ENCODE results near the gene INO80D.
A peak's percentile ranks its signal among the peaks of the same experiment; 100 is the strongest.
"Not testable (repeated sequence)": the region's sequence is repeated elsewhere in the genome, so short reads cannot be mapped to it uniquely, and the experiment has no call there.

Gene INO80D

DNA sequence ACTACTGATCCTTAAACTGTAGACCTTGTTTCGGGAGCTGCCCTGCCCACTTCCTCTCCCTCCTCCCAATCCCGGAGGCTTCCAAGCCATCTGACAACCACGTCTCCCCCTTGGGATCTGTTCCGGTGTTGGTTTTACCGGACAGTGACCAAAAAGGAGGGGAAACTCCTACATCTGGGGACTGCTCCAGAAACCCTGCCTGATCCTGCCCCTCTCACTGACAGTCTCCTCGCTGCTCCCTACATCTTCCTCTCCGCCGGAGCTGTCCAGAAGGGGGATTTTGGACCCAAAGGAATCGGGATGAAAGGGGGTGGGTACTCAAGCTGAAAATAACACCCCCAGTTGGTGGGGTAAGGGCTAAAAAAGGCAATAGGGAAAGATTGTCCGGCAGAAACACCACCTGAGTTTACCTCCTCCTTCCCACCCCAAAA lies 1.5 kb downstream of the INO80D start:
- peak; percentile 34 to 76 for DNase-seq

DNA sequence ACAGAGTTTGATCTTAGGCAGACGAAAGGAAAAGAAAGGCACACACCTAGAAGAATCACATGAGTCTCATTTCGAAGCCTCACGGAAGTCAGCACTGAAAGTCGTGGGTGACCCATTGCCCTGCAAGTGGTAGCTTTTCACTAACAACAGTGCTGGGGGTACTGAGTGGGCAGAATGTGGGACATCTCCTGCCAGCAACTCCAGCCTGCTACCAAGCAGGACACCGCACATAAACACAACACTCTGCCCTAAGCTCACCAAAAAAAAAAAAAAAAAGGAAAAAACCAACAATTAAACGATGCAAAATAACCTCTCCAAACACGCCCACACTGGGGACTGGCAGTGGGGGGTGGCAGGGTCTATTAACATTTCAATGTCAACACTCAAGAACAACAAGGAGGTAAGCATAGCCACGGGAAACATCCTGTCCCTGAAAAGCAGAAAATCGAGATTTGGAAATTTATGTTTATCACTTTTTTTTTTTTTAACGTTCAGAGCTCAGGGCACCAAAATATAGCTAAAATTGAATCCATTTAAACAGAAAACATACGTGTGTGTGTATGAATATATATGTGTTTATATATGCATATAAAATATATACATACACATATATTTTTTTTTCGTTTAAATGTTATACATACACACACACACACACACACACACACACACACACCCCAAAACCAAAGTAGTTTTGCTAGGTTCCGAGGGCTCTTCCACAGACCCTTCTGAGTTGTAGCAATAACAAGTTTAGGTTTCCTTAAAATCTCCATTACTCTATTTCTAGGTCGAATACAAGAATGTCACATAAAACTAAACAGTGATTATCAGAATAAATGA lies 2.2 kb downstream of the INO80D start:
- DNase-seq: peak in 1 of 2 donors; percentile 76

DNA sequence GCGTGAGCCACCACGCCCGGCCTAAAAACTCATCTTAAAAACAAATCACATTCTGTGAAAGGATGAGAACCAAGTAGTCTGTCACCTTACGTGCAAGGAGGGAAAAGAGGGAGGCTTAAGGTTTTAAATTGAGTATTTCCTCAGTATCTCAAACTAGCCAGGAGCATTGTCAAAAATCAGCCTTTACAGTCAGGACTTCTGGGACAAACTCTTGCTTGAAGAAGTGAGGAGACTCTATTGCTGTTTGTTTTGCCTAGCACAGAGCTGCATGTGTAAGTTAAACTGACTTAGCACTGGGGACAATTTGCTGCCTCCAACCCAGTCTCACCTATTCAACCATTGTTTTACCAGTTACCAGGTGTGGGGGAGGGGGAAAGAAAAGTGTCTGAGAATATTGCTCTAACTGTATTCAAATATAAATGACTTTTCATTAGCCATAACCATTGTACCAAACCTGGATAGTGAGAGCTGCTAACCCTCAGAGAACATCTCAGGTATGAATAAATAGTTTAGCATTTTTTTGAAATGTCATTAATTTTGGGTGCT lies 3.6 kb downstream of the INO80D start:
- DNase-seq: no peak

DNA sequence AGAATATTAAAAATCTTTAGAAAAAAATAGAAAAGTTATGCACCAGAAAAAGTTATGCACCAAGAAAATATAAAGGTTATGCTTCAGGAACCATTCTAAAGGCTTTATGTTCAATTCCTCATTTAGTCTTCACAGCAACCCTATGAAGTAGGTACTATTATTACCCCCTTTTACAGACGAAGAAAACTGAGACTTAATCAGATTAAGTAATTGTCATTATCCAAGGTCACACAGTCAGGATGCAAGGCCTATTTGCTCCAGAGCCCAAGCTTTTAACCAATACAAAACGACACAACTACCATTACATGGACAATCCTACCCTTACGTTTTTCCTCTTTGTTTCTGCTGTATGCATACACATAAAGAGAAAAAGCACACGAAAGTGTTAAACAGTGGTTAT lies 5.0 kb downstream of the INO80D start:
- no peak for DNase-seq

DNA sequence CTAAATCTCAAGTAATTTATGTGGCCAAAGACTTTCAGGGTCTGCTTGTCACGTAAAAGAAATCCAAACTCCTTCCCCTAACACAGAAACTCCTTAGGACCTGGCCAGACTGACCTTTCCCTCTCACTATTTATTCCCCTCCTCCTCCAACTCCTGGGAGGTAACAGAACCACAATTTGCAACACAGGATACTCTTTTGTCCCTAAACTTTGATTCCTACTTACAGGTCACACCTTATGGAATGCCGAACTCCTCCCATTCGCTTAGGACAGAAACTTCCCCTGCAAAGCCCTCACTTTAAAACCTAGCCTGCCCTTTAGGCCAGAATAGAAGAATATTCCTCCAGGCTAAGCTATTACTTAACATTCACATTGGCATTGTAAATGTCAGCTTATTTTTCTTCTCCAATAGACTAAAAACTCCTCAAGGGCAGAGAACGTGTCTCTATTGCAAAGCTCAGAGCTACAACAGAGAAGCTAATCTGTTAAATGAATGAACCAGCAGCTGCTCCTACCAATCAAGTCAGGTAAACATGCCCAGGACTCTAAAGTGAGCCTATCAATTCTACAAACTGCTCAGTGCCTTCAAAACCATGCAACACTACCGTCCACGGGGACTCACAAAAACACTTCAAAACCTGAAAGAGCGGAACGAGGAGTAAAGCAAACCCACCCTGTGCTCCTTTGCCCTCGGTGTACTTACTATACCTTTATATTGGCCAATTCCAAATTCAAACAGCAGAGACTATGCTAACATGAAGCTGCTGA lies 6.1 kb downstream of the INO80D start:
- DNase-seq: no peak

DNA sequence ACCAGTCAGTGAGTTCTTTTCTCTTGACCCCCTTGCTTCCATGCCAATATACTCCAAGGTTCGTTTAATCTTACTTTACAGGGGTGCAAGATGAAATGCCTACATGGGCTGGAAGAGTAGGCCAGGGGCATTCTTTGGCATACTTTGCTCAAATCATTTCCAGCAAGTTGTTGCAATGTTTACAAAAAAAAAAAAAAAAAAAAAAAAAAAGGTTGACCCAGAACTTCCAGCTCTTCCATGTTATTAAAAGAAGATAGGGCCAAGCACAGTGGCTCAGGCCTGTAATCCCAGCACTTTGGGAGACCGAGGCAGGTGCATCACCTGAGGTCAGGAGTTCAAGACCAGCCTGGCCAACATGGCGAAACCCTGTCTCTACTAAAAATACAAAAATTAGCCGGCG lies 8.1 kb downstream of the INO80D start:
- not testable (repeated sequence) for DNase-seq

DNA sequence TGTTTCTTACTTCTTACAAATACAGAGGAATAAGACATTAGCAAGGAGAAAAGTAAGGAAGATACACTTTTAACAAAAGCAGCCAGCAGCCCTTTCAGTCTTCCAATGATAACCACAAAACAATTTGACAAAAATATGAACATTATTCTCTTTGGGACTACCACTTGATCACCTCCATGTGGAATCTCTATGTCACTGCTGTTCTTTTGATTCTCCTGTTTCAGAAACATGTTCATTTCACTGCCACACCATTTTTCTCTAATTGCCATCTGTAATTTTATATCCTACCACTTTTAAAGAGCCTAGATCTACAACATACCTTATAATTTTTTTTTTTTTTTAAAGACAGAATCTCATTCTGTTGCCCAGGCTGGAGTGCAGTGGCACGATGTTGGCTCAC lies 10.9 kb downstream of the INO80D start:
- DNase-seq: no peak

DNA sequence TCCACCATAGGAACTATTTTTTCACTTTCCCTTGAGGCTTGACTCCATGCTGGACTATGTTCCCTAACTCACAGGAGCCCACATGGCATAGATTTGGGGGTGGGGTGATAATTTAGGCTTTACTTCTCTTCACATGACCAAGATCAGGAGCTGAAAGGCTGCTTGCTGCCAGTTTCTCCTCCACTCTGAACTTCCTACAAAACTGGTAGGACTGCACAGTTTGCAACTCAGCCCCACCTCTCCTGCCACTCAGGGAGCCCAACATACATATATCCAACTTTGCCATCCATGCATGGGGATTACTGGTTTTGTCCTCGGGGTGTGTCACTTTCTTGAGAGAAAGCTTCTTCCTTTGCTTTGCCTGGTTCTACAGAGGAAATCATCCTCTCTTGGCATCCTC lies 14.2 kb downstream of the INO80D start:
- DNase-seq: no peak

DNA sequence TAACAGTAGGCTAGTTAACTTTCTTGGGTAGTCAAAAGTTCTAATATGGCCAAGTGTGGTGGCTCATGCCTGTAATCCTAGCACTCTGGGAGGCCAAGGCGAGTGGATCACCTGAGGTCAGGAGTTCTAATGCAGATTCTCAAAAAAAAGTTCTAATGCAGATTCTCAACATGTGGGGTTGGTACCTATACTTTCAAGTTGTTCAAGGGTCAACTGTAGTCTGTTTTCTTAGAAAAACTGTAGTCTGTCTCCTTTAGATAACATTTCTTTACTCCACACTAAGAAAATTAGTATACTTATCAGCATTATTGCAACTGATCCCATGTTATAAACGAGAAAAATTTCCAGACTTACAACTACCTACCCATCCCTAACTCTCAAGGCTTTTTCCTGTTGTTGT lies 16.6 kb downstream of the INO80D start:
- no peak for DNase-seq

DNA sequence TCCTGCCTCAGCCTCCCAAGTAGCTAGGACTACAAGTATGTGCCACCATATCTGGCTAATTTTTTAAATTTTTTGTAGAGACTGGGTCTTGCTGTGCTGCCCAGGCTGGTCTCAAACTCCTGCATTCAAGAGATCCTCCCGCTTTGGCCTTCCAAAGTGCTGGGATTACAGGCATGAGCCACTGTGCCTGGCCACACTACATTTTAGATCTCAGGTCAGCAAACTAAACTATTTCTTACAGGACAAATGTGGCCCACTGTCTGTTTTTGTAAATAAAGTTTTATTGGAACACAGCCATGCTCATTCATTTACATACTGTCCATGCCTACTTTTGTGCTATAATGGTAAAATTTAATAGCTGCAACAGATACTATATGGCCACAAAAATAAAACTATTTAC lies 17.8 kb downstream of the INO80D start:
- DNase-seq: no peak

DNA sequence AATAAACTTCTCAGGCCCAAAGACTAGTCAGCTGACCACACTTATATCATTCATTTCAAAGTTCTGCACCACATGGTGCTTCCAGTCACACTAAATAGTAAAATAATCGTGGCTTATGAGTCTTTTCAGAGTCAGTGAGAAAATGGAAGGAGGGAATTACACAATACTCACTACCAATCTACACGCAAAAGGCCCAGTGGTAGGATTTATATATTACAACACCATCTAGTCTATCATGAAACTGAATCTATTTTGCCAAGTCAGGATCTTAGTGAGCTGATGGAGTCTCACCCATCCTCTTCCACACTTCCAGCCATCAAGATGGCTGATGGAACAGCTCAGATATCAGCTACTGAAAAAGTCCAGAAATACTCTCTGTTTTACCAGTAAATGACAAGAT lies 21.9 kb downstream of the INO80D start:
- no peak for DNase-seq

DNA sequence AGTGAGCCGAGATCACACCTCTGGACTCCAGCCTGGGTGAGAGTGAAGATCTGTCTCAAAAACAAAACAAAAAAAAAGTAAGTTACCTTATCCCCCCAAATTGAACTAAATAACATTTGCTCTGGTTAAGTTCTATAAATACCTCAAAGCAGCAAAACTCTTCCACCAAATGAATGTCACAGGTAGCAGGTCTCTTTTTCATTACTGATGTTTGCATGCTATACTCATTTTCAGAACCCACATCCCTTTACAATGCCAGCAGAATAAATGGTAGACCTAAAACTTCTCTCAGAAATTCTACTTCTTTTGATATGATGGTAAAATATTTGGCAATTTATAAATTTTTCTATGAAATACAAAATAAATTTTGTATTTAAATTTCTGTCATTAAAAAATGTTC lies 22.3 kb downstream of the INO80D start:
- no peak for DNase-seq

DNA sequence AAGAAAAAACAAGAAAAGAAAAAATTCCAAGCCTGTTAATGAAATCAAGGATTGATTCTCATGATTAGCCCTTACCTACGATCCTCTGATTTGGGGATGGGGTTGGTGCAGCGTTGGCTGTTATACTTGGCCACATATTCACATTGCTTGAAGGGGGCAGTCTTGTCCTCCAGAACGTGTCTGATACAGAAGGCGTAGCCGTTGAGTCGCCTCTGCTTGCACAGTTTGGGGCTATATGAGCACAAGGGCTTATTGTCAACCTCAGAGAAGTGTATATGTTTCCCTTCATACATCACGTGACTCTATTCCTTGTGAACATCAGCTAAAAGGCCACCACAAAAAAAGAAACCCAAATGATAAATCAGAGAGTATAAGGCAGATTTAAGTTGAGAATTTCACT lies 23.2 kb downstream of the INO80D start:
- DNase-seq: no peak

DNA sequence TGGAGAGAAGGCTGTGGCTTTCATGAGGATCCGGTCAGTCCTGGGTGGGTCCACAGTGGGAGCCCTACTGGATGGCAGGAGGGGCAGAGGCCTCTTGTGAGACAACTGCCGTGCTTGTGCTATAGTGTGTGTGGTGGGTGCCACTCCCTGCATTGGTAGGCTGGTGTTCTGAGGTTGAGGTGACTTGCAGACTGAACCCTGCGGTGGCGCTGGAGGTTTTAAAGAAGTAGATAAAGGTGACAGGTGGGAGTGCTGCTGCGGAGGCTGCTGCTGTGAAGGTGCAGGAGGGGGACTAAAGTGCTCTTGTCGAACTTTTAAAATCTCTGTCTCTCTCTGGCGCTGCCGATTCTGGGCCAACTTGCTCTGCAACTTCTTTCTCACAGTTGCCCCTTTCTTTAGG lies 29.7 kb downstream of the INO80D start:
- no peak for DNase-seq

DNA sequence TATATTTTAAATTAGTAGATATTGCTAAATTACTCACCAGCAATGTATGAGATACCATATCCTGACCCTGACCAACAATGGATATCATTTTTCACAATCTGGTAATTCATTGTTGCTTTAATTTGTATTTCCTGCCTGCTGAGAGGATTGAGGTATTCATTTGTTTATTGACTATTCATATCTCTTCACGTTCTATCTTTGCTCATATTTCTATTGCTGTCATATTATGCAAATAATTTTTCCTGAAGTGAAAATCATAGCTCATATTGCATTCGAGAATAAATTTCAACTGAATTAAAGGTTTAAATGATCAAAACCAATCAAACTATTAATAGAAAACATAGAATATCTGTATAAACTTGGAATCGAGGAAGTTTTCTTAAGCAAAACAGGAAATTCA lies 31.0 kb downstream of the INO80D start:
- DNase-seq: no peak

DNA sequence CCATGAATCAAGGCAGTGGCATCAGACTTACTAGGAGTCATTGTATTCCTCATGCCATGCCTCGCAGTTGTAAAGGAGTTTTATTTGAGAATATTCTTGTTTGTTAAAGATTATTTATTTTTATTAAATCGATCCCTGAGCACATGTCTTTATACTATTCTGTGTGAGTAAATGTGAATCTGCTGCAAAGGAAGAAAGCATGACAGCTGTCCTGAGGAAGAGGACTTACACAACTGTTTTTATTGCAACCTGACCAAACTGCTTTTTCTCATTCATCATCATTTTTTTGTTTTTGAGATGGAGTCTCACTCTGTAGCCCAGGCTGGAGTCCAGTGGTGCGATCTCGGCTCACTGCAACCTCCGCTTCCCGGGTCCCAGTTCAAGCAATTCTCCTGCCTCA lies 34.1 kb downstream of the INO80D start:
- no peak for DNase-seq

DNA sequence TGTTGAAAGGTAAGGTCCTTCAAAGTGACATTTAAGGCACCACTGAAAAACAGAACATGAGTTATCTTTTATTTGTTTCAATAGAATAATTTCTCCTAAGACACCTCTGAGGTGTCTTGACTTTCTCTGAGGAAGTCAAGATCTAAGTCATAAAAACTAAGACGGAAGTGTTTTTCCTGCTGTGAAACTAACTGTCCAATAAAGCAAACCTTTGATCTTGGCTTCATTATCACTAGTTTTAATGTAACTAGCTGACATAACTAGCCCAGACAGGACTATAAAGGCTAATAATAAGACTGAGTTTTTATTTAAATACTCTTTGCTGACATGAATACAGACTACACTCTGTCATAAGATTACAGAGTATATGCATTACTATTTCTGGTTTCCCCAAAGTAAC lies 36.6 kb downstream of the INO80D start:
- no peak for DNase-seq

DNA sequence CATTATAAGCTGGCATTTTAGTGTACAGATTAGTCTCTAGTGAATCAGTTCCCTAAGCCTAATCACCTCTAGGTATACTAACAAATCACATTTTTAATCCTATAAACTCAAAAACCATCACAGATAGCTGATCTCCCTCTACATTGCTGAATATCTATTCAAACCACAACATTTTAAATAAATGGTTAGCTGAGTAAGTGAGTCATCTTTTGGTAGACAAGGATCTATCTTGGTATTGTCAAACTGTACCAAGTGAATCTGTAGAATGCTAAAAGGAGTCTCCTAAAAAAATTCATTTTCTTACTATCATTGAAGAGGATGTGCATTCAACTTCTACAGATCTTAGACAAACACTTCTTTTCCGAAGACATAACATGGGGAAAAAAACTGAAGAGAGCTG lies 40.7 kb downstream of the INO80D start:
- DNase-seq: no peak

DNA sequence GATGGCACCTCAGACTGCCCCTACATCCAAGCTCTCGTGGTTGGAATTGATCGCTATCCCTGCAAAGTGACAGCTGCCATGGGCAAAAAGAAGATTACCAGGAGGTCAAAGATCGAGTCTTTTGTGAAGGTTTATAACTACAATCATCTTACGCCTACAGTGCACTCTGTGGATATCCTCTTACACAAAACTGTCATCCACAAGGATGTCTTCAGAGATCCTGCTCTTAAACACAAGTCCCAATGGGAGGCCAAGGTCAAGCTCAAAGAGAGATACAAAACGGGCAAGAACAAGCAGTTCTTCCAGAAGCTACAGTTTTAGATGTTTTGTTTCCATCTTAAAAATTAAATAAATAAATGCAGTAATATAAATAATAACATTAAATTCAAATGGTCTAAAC lies 45.4 kb downstream of the INO80D start:
- no peak for DNase-seq

DNA sequence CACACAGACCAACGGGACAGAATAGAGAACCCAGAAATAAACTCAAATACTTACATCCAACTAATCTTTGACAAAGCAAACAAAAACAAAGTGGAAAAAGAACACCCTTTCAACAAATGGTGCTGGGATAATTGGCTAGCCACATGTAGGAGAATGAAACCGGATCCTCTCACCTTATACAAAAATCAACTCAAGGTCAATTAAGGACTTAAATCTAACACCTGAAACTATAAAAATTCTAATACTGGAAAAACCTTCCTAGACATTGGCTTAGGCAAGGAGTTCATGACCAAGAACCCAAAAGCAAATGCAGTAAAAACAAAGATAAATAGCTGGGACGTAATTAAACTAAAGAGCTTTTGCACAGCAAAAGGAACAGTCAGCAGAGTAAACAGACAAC lies 50.6 kb downstream of the INO80D start:
- not testable (repeated sequence) for DNase-seq

DNA sequence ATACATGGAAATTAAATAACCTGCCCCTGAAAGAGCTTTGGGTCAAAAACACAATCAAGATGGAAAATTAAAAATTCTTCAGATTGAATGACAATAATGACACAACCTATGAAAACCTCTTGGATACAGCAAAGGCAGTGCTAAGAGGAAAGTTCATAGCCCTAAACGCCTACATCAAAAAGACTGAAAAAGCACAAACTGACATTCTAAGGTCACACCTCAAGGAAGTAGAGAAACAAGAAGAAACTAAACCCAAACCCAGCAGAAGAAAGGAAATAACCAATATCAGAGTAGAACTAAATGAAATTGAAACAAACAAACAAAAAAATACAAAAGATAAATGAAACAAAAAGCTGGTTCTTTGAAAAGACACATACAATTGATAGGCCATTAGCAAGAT lies 52.5 kb downstream of the INO80D start:
- not testable (repeated sequence) for DNase-seq

DNA sequence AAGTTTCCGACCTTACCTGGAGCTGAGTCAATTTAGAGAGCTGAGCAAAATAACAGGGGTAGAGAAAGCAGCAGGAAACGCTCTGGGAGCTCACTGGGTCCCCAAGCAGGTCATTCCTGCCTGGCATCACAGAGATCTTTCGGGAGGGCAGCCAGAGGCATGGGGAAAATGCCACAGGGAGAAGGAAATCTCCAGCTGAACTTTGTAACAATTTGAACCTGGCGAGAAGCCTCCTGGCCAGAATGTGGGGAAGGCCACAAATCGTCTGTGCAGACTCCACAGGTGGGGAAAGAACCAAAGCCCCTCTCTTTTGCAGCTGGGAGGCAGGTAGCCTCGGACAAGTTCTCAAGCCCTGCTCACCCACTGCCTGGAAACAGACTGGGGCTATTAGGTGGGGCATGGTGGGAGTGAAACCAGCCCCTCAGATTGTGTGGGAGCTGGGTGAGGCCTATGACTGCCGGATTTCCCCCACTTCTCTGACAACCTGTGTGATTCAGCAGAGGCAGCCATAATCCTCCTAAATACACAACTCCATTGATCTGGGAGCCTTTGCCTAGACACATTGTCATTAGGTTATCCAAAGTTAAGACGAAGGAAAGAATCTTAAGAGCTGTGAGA lies 53.9 kb downstream of the INO80D start:
- no peak for DNase-seq

DNA sequence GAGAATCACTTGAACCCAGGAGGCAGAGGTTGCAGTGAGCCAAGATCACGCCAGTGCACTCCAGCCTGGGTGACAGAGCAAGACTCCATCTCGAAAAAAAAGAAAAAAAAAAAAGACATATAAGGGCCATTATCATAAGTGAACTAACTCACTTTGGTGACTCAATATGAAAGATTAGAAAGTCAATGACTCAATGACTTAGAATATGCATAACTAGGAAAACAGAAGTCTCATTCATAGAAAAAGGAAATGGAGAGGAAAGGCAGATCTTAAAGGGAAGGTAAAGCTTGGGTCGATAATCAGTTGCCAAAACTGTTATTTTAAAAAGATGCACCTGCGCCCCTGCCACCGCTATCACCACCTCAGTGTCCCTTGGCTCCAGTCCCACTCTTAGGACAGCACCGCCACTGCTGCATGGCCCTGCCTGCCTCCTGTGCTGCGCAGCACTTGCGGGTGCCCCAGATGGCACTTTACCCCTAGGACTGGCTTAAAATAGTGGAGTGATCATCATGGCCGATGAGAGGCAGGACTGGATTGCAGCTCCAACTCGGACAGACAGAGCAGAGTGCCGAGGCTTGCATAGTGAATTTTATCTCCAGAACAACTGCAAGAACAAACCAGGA lies 54.7 kb downstream of the INO80D start:
- DNase-seq: no peak

Data from hippocampal formation (tissue), 2 donors.